NT2/D1 (cell line): ENCODE data around the gene RASGEF1B.

Experiments
- DNase-seq: peaks from one replicate; pipeline ENCODE4 v3.0.0-alpha.2; 2011; ENCODE audit warnings: low read depth, low spot score
- H3K27me3 ChIP-seq: 2 replicates; pipeline ENCODE4 v1.6.0; 2011; ENCODE audit warnings: mild to moderate bottlenecking; ENCODE audit not compliant: insufficient read length, insufficient read depth
- H3K36me3 ChIP-seq: 2 replicates; pipeline ENCODE4 v1.6.1; 2011; ENCODE audit warnings: mild to moderate bottlenecking, low read length, mixed read lengths; ENCODE audit not compliant: insufficient read depth, insufficient read length
- H3K4me1 ChIP-seq: 2 replicates; pipeline ENCODE4 v1.5.1; 2011; ENCODE audit not compliant: insufficient read depth, insufficient read length
- H3K4me3 ChIP-seq: 2 replicates; pipeline ENCODE4 v1.5.1; 2011; ENCODE audit warnings: low read depth; ENCODE audit not compliant: insufficient read length
- H3K9ac ChIP-seq: 2 replicates; pipeline ENCODE4 v1.6.0; 2011; ENCODE audit warnings: low read depth; ENCODE audit not compliant: insufficient read length
- H3K9me3 ChIP-seq: 2 replicates; pipeline ENCODE4 v1.5.1; 2011; ENCODE audit warnings: mild to moderate bottlenecking, low read length; ENCODE audit not compliant: insufficient read depth
- SUZ12 ChIP-seq: IDR thresholded peaks from 2 replicates; pipeline ENCODE4 v1.6.1; 2011; ENCODE audit not compliant: insufficient read length, insufficient read depth; ENCODE audit errors: extremely low read depth
- YY1 ChIP-seq: IDR thresholded peaks from 2 replicates; pipeline ENCODE4 v1.6.1; 2011; ENCODE audit not compliant: insufficient read length, insufficient read depth
- ZNF274 ChIP-seq: IDR thresholded peaks from 2 replicates; pipeline ENCODE4 v1.6.1; 2011; ENCODE audit warnings: mild to moderate bottlenecking, low read depth, low read length

RASGEF1B gene

DNA sequence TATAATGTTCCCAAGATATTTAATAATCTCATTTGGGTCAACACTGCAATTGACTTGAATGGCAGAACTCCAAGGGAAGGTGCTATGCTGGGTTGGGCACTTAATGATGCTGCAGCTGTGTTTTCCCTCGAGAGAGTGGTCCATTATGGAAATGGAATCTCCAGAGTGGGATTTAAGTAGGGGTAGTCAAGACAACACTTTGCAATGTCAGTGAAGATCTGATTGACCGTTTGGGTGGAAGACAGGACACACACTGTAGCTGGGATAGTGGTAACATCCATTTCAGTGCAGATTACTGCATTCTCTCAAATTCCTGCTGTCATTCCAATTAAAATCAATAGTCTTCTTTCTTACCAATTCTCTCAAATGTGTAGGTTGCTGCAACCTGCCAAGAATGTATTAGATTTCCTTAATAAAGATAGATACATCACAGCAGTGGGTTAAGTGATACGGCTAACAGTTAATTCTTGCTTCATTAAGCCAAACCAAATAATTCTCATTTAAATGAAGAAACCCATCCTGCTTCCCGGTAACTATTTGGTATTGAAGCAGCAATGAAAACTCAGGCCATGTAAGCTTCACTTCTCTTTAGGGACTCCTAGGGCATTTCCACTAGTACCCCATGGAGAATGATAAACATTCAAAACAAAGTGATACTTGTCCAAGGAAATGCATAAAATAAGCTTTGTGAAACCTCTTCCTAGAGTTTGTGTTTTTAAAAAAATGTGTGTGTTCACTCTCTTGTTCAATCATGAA is 40.5 kb upstream of the RASGEF1B start:
- H3K9ac ChIP-seq: no peak overlapping the region

DNA sequence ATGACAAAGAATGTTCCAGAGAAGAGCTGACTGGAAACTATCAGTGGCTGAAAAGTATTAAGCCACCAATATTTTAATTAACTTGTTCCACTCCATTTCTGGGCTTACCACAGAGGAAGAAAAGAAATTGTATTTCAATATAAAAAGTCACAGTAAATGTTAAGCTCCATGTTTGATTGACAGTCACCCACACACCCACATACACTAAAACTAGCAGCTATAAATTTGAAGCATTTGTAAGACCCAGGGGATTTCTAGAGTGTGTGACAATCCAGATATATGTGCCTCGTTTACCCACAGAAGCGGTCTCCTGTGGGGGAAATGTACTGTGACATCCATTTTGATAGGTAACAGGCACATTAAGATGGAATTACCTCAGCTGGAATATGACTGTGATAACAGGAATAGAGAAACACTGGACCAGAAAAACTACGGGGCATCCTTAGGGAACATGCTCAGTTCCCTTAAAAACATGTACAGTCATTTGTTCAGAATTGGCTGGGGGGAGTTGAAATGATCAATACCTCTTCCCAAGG is 39.0 kb upstream of the RASGEF1B start:
- Histone ChIP-seq H3K36me3 (no peaks in the 10 kb centered on the region), H3K4me3 (no peak overlapping the region), H3K9me3 (no peaks in the 10 kb centered on the region), H3K4me1 (no peaks in the 10 kb centered on the region), H3K27me3 (no peaks in the 10 kb centered on the region), H3K9ac (no peak overlapping the region)
- TF ChIP-seq SUZ12: no peak
- TF ChIP-seq YY1: no peak
- TF ChIP-seq ZNF274: no peak
- no peak for DNase-seq

More for the DNA sequence above, 40.5 kb upstream of the RASGEF1B start:
- no peak for TF ChIP-seq ZNF274
- TF ChIP-seq SUZ12: no peak
- TF ChIP-seq YY1: no peak
- Histone ChIP-seq H3K4me3 (no peak overlapping the region), H3K9me3 (no peaks in the 10 kb centered on the region), H3K27me3 (no peaks in the 10 kb centered on the region), H3K36me3 (no peaks in the 10 kb centered on the region), H3K4me1 (no peaks in the 10 kb centered on the region)
- DNase-seq: no peak

DNA sequence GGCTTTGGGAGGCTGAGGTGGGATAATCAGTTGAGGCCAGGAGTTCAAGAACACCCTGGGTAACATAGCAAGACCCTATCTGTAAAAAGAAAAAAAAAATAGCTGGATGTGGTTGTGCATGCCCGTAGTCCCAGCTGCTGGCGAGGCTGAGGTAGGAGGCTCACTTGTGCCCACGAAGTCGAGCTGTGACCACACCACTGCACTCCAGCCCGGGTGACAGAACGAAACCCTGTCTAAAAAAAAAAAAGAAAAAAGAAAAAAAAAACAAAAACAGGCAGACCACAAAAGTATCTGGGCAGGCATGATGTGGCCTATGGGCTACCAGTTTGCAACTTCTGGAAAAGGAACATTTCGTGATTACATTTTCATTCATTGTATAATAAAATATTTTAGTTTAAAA is 38.1 kb upstream of the RASGEF1B start:
- no peaks in the 10 kb centered on the region for H3K27me3 ChIP-seq
- TF ChIP-seq YY1 (no peak), ZNF274 (no peak), SUZ12 (no peak)
- H3K4me1 ChIP-seq: no peaks in the 10 kb centered on the region
- H3K9ac ChIP-seq: no peak overlapping the region
- no peaks in the 10 kb centered on the region for H3K36me3 ChIP-seq
- no peak for DNase-seq
- H3K4me3 ChIP-seq: no peak overlapping the region
- H3K9me3 ChIP-seq: no peaks in the 10 kb centered on the region

DNA sequence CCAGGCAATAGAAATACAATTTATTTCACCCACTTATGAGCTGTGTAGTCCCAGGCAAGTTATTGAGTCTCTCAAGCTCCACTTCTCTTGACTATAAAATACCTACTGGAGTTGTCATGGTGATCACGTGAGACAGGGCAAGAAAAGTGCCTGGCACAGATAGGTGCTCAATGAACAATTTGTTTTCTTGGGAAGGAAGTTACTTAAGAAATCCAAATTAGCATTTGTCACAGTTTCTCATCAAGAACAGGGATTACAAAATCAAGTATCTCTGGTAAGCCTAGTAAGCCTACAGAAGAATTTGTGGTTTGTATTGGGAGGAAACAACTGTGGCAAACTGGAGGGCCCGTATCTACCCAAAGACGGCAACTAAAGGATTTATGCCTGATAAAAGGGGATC is 37.5 kb upstream of the RASGEF1B start:
- no peak for TF ChIP-seq ZNF274
- no peak overlapping the region for H3K9ac ChIP-seq
- H3K4me3 ChIP-seq: no peak overlapping the region

DNA sequence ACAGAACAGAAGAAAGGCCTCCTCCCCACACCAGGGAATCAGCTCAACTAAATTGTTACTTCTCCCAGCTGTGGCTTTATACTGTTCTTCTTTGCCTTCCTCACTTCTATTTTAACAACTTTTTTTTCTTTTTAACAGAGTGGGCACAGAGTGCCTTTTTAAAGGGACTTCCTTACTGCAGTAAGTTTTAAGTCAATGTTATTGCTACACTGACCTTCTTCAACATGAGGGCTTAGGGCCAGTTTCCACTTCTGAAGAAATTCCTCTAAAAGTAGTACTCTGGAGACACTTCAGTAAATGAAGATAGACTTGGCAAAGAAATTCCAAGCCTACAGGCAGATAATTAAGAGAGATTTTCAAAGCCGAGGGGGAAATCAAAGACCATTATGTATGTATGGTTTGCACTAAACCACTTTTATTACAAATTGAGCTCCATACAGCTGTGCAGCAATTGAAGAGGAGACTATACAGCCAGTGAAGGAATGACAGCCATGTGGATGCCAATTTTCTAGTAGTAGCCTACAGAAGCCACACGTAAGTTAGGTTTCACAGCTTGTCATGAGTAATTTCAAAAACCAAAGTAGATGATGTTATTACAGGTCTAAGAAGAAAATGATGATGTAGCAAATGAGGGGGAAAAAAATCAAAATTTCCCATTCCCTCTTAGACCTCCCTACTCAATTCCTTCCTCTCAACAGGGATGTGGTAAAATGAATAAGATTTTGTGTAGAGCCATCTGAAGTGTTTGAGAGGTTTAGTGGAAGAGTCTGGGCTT is 36.9 kb upstream of the RASGEF1B start:
- Histone ChIP-seq H3K4me1 (no peaks in the 10 kb centered on the region), H3K4me3 (no peak overlapping the region), H3K9ac (no peak overlapping the region), H3K27me3 (no peaks in the 10 kb centered on the region), H3K36me3 (no peaks in the 10 kb centered on the region), H3K9me3 (no peaks in the 10 kb centered on the region)
- TF ChIP-seq YY1: no peak
- no peak for TF ChIP-seq SUZ12
- TF ChIP-seq ZNF274: no peak
- no peak for DNase-seq

More for the DNA sequence above, 37.5 kb upstream of the RASGEF1B start:
- DNase-seq: no peak
- no peaks in the 10 kb centered on the region for H3K4me1 ChIP-seq
- no peaks in the 10 kb centered on the region for H3K27me3 ChIP-seq
- H3K9me3 ChIP-seq: no peaks in the 10 kb centered on the region
- no peaks in the 10 kb centered on the region for H3K36me3 ChIP-seq

DNA sequence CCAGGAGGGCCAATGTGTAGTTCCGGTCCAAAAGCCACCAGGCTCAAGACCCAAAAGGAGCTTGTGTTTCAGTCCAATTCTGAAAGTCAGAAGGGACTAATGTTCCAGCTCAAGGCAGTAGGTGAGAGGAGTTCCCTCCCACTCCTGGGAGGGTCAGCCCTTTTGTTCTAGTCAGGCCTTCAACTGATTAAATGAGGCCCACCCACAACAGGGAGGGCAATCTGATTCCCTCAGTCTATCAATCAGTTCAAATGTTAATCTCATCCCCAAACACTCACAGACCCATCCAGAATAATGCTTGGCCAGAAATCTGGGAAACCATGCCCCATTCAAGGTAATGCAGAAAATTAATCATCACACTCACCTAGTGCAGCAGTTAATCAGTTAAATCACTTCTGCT is 35.8 kb upstream of the RASGEF1B start:
- no peak overlapping the region for H3K9ac ChIP-seq
- DNase-seq: no peak
- TF ChIP-seq YY1 (no peak), ZNF274 (no peak), SUZ12 (no peak)

DNA sequence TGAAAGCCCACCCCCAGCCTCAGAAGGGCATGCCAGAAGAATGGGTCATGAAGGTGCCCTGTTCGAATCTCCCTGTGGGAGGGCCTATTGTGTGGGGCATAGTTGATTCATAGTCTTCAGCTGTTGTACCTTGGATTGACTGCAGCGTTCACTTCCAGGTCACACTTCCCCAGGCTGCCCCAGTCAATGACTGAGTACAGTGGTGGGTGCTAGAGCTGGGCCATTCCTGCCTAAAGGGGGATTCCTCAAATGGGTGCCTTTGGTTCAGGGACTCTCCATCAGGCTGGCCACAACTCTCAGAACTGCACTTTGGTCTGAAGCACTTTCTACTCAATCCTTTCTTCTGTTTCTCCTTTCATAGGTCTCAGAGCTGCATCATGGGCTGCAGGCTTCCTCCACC is 35.0 kb upstream of the RASGEF1B start:
- no peaks in the 10 kb centered on the region for H3K4me1 ChIP-seq

More for the DNA sequence above, 35.8 kb upstream of the RASGEF1B start:
- H3K9me3 ChIP-seq: no peaks in the 10 kb centered on the region
- H3K27me3 ChIP-seq: no peaks in the 10 kb centered on the region
- H3K4me3 ChIP-seq: no peak overlapping the region
- H3K36me3 ChIP-seq: no peaks in the 10 kb centered on the region
- H3K4me1 ChIP-seq: no peaks in the 10 kb centered on the region

More for the DNA sequence above, 35.0 kb upstream of the RASGEF1B start:
- Histone ChIP-seq H3K9ac (no peak overlapping the region), H3K36me3 (no peaks in the 10 kb centered on the region), H3K9me3 (no peaks in the 10 kb centered on the region), H3K4me3 (no peak overlapping the region), H3K27me3 (no peaks in the 10 kb centered on the region)
- no peak for DNase-seq
- no peak for TF ChIP-seq SUZ12
- TF ChIP-seq ZNF274: no peak
- TF ChIP-seq YY1: no peak
